AG09309 (cell line): ENCODE measurements around the gene HOXC13.

Experiments
- DNase-seq: peaks from one replicate; pipeline ENCODE4 v3.0.0-alpha.2; 2010; ENCODE audit warnings: low read depth
- H3K4me3 ChIP-seq: 2 replicates; pipeline ENCODE4 v1.5.1; 2011; ENCODE audit warnings: mild to moderate bottlenecking, low read depth, low read length, moderate library complexity; ENCODE audit not compliant: control insufficient read depth
- TF ChIP-seq, protein P1 (sequence below): IDR thresholded peaks from 2 replicates; pipeline ENCODE4 v1.5.1; 2011; ENCODE audit warnings: mild to moderate bottlenecking, low read depth, low read length, inconsistent platforms; ENCODE audit not compliant: insufficient read depth, control insufficient read depth; ENCODE audit errors: missing control alignments

The HOXC13 gene

DNA sequence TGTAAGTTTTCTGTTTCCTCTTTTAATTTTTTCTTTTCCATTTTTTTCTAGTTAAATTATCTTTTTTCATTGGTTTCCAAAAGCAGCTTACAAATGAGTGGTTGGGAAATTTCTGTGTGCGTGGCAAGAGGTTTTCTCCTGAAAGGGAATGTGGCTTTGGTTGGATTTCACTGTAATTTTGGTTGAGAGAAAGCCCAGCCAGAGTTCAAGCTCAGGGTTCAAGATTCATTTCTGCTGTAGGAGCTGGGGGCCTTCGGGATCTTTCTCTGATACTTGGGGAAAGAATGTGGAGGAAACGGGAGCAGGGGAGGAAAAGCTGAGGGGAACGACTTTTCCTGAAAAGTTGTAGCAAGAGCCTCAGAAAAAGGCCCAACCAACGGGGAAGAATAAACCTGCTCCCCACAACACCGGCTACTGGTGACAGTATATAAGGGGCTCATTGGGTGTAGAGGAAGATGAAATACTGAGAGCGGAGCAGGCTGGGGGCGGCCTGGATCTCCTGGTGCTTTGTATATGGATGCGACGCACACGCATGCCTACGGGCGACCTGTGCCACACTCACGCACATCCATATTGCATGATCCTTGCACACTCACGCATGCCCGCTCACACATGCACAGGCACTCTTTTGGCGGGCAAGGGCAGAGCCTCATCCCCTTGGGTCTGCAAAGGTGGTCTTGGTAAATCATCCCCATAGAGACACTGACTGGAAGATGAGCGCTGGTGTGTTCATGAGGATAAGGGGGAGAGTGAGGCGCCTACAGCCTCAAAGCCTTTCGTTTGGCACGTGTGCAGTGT, 48.3 kb downstream of the HOXC13 start:
- TF ChIP-seq, protein P1, sequence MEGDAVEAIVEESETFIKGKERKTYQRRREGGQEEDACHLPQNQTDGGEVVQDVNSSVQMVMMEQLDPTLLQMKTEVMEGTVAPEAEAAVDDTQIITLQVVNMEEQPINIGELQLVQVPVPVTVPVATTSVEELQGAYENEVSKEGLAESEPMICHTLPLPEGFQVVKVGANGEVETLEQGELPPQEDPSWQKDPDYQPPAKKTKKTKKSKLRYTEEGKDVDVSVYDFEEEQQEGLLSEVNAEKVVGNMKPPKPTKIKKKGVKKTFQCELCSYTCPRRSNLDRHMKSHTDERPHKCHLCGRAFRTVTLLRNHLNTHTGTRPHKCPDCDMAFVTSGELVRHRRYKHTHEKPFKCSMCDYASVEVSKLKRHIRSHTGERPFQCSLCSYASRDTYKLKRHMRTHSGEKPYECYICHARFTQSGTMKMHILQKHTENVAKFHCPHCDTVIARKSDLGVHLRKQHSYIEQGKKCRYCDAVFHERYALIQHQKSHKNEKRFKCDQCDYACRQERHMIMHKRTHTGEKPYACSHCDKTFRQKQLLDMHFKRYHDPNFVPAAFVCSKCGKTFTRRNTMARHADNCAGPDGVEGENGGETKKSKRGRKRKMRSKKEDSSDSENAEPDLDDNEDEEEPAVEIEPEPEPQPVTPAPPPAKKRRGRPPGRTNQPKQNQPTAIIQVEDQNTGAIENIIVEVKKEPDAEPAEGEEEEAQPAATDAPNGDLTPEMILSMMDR: no peak
- DNase-seq: no peak
- H3K4me3 ChIP-seq: peak overlapping the region; percentile 64

DNA sequence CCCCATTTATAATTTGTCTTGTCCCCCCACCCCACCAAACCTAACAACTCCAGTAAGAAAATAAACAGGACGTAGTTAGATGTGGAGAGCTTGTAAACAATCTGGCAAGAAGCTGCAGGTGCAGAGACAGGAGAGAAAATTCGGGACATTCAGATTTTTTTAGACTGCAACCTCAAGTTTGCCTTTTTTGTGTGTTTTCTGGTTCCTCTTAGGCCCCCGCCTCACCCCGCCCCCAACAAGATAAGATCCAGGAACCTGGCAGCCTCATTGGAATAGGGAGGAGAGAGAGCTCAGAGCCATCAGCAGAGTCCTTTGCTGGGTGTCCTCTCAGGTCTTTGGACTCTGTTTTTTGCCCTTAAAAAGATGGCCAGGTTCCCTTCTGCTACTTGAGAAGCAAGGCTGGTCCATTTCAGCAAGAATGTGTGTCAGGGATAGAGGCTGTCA, 49.2 kb downstream of the HOXC13 start:
- H3K4me3 ChIP-seq: peak overlapping the region; percentile 64
- DNase-seq: no peak
- TF ChIP-seq, protein P1: no peak

DNA sequence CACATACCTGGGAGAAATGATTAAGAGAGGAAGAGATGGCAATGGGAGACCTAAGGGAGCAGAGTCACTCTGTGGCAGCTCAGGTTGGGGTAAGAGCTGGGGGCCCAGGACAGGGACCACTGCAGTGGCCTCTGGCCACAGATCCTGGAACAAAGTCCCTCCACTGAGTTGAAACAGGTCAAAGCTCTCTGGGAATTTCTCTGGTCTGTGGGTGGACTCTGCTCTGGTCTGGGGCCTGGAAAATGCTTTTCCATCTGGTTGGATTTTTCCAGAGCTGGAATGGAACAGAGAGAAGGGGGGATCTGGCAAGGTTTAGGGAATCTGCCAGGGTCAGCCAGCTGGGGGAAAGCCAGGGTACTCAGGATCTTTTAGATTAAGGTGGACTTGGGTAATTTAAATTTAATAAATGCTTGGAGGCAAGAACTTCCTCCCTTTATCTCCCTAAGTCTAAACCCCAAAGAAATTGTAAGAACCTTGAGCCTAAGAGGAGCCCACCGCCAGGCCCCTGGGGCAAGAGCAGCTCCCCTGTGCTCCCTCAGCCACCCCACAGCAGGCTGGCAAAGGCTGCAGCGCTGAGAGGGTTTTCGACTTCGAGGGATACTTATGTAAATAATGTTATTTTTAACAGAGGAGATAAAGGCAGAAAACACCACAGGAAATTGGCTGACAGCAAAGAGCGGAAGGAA, 50.1 kb downstream of the HOXC13 start:
- no peak overlapping the region for H3K4me3 ChIP-seq
- no peak for DNase-seq
- TF ChIP-seq, protein P1: no peak

DNA sequence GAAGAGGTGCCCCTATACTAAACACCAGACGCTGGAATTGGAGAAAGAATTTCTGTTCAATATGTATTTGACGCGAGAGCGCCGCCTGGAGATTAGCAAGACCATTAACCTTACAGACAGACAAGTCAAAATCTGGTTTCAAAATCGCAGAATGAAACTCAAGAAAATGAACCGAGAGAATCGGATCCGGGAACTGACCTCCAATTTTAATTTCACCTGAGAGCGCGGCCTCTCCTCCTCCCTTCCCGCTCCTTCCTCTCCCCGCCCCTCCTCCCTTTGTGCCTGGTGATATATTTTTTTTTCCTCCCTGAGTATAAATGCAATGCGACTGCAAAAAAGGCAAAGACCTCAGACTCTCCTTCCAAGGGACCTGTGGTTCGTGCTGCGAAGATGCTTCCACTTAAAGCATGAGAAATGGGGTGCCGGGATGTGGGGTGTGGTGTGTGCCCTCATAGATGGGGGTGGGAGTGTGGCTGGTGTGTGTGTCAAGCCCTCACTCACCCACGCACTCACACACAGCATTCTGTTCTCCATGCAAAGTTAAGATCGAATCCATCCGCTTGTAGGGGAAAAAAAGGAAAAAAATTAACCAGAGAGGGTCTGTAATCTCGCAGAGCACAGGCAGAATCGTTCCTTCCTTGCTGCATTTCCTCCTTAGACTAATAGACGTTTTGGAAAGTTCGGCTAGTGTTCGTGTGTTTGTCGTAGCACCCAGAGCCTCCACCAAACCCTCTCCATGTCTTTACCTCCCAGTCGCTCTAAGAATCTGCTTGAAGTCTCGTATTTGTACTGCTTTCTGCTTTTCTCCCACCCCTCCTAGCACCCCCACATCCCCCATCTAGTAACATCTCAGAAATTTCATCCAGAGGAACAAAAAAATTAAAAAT, 50.8 kb downstream of the HOXC13 start:
- TF ChIP-seq, protein P1: peak; percentile 59

DNA sequence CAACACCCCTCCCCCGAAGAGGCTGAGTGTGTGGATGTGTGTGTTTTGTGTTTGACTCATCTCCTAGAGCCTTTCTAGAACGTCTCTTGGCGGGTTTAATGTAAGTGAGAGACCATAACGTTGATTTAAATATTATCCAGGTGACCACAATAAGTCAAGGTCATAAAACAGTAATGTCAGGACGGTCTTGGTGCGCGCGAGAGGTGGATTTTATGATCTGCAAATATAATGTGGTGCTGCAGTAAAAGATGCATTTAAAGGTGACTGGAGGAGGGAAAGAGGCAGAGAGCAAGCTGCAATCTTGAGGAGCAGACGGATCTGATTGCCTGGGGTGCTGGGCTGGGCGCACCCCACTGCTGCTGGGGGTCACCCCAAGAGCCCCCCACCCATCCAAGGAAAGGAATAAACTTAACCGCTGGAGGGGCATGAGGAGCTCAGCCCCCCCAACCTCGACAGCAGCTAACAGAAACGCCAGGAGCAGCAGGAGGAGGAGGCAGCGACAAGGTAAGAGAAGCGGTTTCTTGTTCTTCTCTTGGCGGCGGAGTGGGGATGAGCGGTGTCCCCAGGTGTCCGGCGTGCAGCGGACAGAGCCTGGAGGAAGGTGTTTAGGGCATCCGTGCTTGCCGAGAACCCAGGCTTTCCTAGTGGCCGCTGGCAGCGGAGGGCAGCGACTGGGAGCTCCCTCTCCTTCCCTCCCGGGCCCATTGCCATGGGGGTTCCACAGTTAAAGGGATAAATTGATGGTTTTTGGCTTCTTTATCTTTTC, 51.9 kb downstream of the HOXC13 start:
- H3K4me3 ChIP-seq: peak overlapping the region; percentile 25
- TF ChIP-seq, protein P1: no peak
- no peak for DNase-seq

More for the DNA sequence above, 50.8 kb downstream of the HOXC13 start:
- peak overlapping the region; percentile 32 for H3K4me3 ChIP-seq
- DNase-seq: no peak
